ENCODE results near the gene MAPK12. TPM values are rescaled to one million over a fixed set of nuclear protein-coding genes. Genes with fewer than 3 reads are reported as not detected.

The MAPK12 gene
- total RNA-seq, 1 experiment from 2014 or later: 86.7 TPM

- no peak for TF ChIP-seq FOSL1 (IDR thresholded peaks at IDR 0.05; ENCODE audit: low read depth)
- no peak for TF ChIP-seq ZFX (IDR thresholded peaks at IDR 0.05)
- TF ChIP-seq JUND (IDR thresholded peaks at IDR 0.05): no peak
- no peak for TF ChIP-seq YY1 (IDR thresholded peaks at IDR 0.05; ENCODE audit: extremely low read depth, insufficient replicate concordance, low read depth, low read length)
- no peak for TF ChIP-seq CEBPB (IDR thresholded peaks at IDR 0.05; ENCODE audit: low read depth)
- no peak for TF ChIP-seq SIN3A (IDR thresholded peaks at IDR 0.05; ENCODE audit: low read depth)
- TF ChIP-seq ELF1 (IDR thresholded peaks at IDR 0.05; ENCODE audit: borderline replicate concordance, low read depth): no peak
- TF ChIP-seq, protein P1, sequence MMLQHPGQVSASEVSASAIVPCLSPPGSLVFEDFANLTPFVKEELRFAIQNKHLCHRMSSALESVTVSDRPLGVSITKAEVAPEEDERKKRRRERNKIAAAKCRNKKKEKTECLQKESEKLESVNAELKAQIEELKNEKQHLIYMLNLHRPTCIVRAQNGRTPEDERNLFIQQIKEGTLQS (IDR thresholded peaks at IDR 0.05): no peak
- TF ChIP-seq, protein P2, sequence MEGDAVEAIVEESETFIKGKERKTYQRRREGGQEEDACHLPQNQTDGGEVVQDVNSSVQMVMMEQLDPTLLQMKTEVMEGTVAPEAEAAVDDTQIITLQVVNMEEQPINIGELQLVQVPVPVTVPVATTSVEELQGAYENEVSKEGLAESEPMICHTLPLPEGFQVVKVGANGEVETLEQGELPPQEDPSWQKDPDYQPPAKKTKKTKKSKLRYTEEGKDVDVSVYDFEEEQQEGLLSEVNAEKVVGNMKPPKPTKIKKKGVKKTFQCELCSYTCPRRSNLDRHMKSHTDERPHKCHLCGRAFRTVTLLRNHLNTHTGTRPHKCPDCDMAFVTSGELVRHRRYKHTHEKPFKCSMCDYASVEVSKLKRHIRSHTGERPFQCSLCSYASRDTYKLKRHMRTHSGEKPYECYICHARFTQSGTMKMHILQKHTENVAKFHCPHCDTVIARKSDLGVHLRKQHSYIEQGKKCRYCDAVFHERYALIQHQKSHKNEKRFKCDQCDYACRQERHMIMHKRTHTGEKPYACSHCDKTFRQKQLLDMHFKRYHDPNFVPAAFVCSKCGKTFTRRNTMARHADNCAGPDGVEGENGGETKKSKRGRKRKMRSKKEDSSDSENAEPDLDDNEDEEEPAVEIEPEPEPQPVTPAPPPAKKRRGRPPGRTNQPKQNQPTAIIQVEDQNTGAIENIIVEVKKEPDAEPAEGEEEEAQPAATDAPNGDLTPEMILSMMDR (IDR thresholded peaks at IDR 0.05 in 2 of 3, conservative IDR thresholded peaks at IDR 0.05 in 1 of 3; ENCODE audit: borderline replicate concordance in 1 of 3, insufficient read depth in 1 of 3, low read depth in 2 of 3, low read length in 2 of 3): no peak
- no peak for TF ChIP-seq EGR1 (IDR thresholded peaks at IDR 0.05; ENCODE audit: low read depth)
These were observed 6.4 kb downstream of the MAPK12 start (continued) for GRCh38 chr22:50255099-50255498.

- Histone ChIP-seq H4K20me1 (ENCODE audit: insufficient read depth) (no peaks in the 10 kb centered on the region), H3K9ac (ENCODE audit: low read length) (no peak overlapping the region), H3K36me3 (ENCODE audit: control insufficient read depth in 1 of 2, insufficient read depth in 2 of 2, low read length in 2 of 2) (peaks cover 0 to 11% of the 10 kb centered on the region in 2 experiments; a peak in 2 of 4 replicates), H3K79me2 (ENCODE audit: insufficient read depth, low read length) (peaks cover 24% of the 10 kb centered on the region), H3K27me3 (ENCODE audit: insufficient read depth, low read length) (no peaks in the 10 kb centered on the region), H3K9me3 (ENCODE audit: control insufficient read depth in 1 of 2, insufficient read depth in 1 of 2, low read depth in 1 of 2, low read length in 2 of 2) (no peaks in the 10 kb centered on the region), H3K4me3 (replicated peaks in 1 of 2; ENCODE audit: low read depth in 1 of 2, low read length in 2 of 2) (no peak overlapping the region), H2AFZ (ENCODE audit: low read depth, low read length, poor library complexity, severe bottlenecking) (no peak overlapping the region), H3K4me1 (ENCODE audit: control insufficient read depth in 1 of 2, insufficient read depth in 2 of 2, low read length in 2 of 2) (peaks cover 7 to 30% of the 10 kb centered on the region in 2 experiments; a peak in 3 of 4 replicates), H3K4me2 (ENCODE audit: low read length) (no peak overlapping the region), H3K9me2 (ENCODE audit: insufficient read depth) (no peaks in the 10 kb centered on the region), H3K27ac (ENCODE audit: low read depth, low read length) (no peak overlapping the region; the same call in 1 of the 2 replicates)
- ATAC-seq (no peak), DNase-seq (ENCODE audit: low read depth, low spot score) (no peak)
- BruUV-seq (replicated peaks): no TSS peak
- no peak for TF ChIP-seq CBX3 (IDR thresholded peaks at IDR 0.05; ENCODE audit: low read depth)
- TF ChIP-seq YY1 (IDR thresholded peaks at IDR 0.05; ENCODE audit: extremely low read depth, insufficient replicate concordance, low read depth, low read length): no peak
- no peak for TF ChIP-seq SP1 (IDR thresholded peaks at IDR 0.05; ENCODE audit: low read depth)
- no peak for TF ChIP-seq JUND (IDR thresholded peaks at IDR 0.05)
- TF ChIP-seq POLR2AphosphoS5 (IDR thresholded peaks at IDR 0.05; ENCODE audit: low read depth, low read length): no peak
- TF ChIP-seq, protein P2 (IDR thresholded peaks at IDR 0.05 in 2 of 3, conservative IDR thresholded peaks at IDR 0.05 in 1 of 3; ENCODE audit: borderline replicate concordance in 1 of 3, insufficient read depth in 1 of 3, low read depth in 2 of 3, low read length in 2 of 3): no peak
- no peak for TF ChIP-seq RAD21 (IDR thresholded peaks at IDR 0.05; ENCODE audit: low read depth)
- ChIA-PET CTCF (interaction anchor here (1.1 kb wide), 1 partner anchor 10 kb away, joined by 3 read pairs; no protein-coding TSS in a partner anchor), RAD21 (ENCODE audit: low non-redundant PET in 1 of 2, low total read pairs in 2 of 2, uncharacterized antibody in 2 of 2, unreplicated experiment in 2 of 2) (no interaction called here), POLR2A (no interaction called here)
- intact Hi-C loops (cut with micrococcal nuclease): loop anchor here (5.0 kb wide), 1 partner anchor 243 kb away; no protein-coding TSS in a partner anchor
These were observed 7.5 kb downstream of the MAPK12 start for GRCh38 chr22:50253941-50254340.
